Suppressor macrophage treated with lipopolysaccharide for 4 hours (primary cell): ENCODE measurements around the gene SNRNP25.
"Not testable (repeated sequence)": the region's sequence is repeated elsewhere in the genome, so short reads cannot be mapped to it uniquely, and the experiment has no call there.

Experiments used
- DNase-seq: peaks from one replicate; pipeline ENCODE4 v3.0.0-alpha.2; 2020

SNRNP25 gene

DNA sequence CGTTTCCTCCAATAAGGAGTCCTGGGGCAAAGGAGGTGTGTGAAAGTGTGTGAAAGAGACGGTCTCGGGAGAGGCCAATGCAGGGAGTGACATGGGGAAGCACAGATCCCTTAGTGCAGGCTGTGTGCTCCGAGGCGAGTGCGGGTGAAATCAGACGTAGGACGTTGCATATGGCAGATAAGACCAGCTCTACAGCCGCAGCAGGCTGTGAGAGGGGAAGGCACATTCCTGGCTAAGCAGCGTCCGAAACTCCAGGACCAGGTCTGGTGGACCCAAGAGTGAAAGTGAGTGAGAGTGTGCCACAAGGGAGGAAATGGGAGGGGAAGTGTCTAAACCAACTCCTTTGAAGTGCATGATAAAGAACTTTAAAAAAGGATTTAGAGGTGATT is 11.6 kb upstream of the SNRNP25 start:
- no peak for DNase-seq

DNA sequence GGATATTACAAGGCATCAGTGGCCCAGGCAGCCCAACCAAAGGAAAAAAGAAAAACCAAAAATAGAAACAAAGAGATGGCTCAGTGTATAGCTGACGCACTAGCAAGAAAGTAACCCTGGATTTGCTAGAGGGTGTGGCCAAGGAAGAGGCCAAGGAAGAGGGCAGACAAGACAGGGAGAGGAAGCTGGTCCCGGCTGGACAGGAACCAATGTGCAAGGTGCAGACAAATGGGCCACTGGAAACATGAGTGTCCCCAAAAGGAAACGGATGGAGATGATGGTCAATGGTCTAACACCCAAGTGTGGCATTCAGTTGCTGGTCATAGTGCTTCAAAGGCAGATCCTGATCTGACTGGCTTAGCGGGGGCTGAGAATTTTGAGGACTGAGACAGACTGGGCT is 10.9 kb upstream of the SNRNP25 start:
- DNase-seq, result no peak

DNA sequence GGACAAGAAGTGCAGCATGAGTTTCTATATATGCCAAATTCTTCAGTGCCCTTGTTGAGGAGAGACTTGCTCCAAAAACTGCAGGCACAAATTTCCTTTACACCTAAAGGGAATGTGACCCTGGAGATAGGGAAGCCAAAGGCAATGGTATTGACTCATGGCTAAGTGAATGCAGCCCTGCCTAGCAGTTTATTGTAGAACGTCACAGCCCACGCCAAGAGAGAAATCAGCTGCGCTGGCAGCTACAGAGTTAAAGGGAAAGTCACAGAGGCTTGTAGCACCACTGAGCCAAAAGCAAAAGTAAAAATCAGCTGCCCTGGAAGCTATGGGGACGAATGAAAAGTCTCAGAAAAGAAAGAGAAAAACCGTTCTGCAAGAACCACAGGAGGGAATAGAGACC is 10.3 kb upstream of the SNRNP25 start:
- DNase-seq, result no peak

DNA sequence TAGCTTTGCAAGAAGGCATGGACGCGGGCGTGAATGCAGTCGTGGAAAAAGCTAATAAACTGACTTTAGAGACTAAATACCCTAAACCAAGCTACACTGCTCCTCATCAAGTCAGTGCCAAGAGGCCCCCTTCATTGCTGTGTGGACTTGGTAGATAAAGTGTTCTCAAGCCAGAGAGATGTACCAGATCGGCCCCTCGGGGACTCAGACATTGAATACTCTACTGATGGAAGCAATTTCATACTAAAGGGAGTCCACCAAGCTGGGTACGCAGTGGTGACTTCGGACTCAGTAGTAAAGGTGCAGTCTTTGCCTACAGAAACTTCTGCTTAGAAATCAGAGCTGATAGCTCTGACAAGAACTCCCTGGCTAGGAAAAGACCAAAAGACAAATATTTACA is 9.0 kb upstream of the SNRNP25 start:
- no peak for DNase-seq

DNA sequence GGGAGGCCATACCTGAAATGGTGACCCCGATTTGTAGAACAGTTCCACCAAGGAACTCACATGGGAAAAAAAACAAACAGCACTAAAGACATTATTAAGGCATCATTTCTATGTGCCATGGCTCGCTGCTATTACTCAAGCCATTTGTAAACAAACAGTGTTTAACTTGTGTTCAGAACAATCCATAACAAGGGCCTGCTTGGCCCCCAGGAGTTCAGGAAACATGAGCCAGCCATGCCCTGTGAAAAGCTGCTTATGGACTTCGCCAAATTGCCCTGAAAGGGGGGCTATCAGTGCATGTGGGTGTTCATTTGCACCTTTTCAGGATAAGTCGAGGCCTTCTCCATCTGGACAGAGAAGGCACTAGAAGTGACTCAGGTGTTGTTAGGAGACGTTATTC is 8.2 kb upstream of the SNRNP25 start:
- no peak for DNase-seq

DNA sequence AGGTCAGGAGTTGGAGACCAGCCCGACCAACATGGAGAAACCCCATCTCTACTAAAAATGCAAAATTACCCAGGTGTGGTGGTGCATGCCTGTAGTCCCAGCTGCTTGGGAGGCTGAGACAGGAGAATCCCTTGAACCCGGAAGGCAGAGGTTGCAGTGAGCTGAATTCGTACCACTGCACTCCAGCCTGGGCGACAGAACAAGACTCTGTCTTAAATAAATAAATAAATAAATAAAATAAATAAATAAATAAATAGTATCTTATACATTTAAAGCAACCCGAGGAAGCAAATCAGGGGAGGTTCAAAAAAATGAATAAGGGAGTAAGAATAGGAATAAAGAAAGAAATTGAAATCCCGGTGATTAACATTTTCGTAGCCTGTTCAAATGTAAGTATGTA is 7.1 kb upstream of the SNRNP25 start:
- not testable (repeated sequence) for DNase-seq

DNA sequence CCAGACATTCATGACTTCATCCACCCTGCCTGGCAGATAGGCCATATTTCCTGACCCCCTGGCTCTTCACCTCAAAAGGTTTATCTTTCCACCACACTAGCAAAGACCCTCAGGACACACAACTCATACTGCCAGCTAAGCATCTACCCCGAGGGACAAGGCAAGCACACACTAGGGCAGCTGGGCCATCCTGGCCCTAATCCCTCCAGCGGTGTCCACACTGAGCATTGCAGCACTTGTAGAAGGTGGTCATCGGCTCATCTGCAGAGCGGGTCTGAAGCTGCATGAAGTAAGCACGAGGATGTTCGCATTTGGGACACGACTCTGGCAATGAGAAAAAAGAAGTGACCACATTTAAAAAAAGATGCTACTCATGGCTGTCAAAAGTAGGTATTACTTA is 6.4 kb upstream of the SNRNP25 start:
- no peak for DNase-seq

DNA sequence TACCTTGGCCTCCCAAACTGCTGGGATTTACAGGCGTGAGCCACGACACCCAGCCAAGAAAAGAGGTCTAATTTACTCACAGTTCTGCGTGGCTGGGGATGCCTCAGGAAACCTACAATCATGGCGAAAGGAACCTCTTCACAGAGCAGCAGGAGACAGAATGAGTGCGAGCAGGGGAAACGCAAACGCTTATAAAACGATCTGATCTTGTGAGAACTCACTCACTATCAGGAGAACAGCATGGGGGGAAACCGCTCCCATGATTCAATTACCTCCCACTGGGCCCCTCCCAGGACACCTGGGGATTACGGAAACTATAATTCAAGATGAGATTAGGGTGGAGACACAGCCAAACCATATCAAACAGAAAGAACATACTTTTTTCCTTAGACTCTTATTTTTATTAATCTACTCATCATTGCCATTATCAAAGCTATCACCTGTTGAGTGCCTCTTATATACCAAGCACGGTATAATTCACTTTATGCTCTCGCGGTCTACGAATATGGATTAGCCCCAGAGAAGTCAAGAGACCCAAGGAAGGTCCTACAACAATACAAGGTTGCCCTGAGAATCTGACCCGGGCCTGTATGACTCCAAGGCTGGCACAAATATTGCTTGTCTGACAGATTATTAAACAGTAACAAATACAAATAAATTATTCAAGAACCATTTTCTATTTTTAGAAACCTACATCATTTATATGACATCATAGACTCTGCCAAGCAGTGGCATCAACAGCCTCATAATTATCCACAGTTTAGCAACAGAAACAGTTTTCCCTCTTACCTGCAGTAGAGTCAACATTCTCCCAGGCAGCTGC is 2.6 kb upstream of the SNRNP25 start:
- no peak for DNase-seq

DNA sequence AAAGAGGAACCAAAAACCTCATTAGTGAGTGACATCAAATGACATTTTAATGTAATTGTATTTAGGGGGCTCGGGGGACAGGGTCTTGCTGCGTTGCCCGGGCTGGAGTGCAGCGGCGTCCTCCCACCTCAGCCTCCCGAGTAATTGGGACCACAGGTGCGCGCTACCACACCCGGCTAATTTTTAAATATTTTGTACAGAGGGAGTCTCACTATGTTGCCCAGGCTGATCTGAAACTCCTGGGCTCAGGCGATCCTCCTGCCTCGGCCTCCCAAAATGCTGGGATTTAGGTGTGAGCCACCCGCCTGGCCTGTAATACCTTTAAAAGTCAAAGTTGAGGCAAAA is 581 bp downstream of the SNRNP25 start:
- no peak for DNase-seq

DNA sequence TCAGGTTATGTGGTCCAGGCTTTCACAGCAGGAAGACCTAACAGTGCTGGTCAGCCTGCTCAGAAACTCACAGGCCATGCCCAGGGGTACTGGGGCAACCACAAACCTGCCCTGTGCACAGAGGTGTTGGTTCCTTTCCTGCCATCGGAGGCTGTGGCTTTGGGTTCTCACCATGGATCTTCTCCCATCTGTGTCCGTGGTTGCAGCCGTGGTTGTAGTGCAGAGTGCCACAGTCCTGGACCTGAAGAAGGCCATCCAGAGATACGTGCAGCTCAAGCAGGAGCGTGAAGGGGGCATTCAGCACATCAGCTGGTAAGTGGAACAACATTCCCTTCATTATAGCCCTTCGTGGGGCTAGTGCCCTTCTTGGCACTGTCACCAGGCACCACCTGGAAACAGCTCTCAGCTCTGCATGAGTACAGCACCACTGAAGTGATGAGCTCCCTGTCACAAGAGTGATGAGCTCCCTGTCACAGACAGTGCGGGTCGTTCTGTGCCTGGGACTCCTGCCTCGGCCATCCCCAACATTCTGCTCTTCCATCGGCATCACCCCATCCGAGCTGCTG is 2.0 kb downstream of the SNRNP25 start:
- no peak for DNase-seq

DNA sequence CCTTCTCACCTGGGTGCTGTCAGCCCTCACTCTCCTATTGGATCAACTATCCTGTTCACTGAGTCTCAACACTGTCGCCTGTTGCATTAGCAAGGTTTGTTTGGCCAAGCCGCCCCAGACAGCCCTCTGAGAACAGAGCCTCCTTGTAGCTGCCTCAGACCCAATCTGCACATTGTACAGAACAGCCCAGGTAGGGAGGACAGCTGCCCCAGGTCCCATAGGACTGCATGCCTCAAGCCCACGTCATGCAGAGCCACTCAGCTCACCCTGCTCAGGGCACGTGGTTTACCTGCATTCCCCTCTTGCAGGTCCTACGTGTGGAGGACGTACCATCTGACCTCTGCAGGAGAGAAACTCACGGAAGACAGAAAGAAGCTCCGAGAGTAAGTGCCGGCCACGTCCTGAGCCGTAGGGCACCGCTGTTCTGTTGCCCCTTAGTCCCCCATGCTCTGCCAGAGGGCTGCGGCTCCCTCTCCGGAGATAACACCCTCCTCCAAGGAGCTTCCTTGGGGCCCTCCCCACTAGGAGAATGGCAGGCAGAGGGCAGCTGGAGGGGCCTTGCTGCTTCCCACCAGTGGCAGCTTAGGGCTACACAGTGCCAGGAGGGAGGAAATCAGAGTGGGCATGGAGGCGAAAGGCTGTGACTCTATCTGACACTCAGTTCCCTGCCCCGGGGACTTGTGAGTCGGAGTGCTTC is 2.8 kb downstream of the SNRNP25 start:
- DNase-seq, result no peak

DNA sequence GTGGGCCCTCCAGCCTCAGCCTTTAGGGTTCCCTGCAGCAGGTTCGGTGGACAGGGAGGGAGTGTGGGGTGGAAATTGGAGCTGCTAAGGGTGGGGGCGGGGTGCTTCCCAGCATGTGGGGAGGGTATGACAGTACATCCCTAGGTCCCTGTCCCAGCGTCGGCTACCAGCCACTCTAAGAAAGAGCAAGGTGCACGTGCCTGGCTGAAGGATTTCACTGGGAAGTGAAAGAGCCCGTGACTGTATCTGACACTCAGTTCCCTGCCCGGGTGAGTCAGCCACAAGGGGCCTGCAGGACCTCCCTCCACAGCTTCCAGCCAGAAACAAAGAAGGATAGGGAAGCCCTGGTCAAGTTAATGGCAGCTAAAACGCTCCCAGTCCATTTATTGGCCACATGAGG is 4.1 kb downstream of the SNRNP25 start:
- DNase-seq, result peak; percentile 76

DNA sequence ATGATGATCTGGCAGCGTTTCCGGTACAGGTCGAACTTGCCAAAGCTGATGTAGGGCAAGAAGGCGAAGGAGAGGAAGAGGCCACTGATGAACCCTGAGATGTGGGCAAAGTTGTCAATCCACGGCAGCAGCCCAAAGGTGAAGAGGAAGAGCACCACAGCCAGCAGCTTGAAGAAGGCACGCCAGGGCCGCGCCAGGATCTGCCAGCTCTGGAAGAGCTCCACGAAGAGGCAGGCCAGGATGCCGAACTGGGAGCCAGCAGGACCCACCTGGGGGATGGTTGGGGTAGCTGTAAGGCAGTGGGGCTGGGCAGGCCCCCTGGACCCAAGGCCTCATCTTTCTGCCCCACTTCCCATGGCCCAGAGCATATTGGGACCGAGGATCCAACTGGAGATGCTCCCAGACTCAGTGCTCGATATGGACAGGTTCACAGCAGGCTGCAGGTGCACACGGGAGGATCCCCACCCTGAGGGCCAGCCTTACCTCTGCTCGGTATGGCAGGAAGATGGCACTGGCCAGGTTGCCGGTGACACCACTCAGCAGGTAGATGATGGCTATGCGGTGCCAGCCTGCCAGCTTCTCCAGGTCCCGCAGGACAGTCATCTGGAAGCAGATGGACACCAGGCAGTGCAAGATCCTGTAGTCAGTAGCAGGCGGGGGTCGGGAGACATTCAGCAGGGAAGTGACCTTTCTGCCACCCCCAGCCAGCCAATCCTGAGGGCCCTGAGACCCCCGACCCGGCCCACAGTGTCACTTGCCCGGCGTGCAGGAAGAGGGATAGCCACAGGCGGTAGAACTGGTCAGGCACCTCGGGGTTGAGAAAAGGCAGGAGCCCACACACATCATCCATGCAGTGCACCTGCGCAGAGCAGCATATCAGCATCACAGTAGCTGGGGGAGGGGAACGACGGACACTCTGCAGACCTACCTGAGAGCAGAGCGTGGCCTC is 5.1 kb downstream of the SNRNP25 start:
- DNase-seq, result no peak

DNA sequence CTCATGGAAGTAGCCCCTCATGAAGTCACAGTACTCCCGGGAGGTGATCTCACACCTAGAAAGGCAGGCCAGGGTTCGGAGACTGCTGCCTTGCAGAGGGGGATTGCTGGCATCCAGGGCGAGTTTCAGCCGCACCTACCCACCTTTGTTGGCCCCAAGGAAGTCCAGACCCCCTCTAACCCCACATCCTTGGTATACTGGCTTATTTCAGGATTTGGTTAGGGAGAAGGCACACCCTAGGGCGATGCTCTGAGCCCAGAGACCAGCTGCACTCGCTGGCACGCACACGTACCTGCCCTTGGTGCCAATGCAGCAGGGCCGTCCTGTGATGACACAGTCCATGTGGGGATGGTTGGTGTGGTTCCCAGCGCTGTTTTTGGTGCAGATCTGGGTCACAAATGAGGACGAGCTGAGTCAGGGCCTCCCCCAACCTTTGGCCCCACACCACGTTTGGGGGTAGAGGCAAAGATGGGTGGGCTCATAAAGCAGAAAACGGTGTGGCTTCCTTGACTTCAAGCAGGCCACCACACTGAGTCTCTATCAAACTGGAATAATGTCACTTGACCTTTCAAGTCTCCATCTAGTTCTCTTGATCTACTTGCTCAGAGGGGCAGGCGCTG is 5.9 kb downstream of the SNRNP25 start:
- DNase-seq, result no peak

DNA sequence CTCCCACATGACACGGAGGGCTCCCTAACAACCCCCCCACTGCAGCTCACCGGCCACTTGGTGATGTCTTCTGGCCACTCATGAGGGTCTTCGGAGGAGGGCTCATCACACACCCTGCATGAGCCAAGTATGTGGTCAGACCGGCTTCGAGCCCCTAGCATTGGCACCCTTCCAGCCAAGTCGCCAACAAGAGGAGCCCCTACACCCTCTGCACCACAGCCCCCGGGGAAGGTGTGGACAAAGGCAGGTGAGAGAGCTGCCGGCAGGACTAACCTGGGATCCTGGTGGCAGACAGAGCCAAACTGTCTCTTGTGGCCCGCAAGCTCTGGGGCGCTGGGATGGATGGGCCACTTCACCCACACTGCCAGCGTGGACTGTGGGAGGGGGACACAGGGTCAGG is 6.5 kb downstream of the SNRNP25 start:
- DNase-seq, result no peak

DNA sequence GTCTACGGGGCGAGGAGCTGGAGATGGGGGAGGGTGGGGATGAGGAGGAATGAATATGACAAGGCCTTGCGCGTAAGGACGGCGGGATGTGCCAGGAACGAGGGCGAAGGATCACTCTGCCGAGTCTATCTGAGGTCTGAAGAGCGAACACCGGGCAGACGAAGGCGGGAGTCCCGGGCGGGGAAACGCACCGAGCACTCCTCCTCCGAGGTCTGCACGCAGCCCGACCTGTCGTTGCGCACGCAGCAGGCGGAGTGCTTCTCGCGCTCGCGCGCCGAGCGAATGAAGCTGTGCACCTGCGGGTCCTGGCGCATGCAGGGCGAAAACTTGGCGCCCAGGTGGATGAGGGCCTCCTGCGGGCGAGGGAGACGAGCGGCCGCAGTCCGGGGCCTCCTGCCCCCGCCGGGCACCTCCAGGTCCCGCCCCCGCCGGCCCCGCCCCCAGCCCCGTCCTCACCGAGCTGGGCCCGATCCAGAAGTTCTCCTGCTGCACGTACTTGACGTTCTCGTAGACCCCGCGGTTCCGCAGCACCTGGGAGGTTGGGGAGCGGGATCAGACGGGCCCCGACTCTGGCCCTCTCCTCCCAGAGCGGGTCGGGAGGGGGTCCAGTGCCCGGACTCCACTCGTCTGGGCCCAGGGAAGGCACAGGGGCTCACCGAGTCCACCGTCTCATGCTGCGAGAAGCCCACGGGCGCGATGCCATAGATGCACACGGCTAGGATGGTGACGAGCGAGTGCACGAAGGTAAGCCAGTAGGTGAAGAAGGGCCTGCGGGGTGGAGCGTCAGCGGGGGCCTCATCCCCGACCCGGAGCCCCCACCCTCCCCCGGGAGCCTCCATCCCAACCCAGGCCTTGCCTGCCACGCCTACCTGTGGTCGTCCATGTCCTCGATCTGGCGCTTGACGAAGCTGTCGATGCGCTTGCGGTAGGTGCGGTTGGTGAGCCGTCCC is 7.6 kb downstream of the SNRNP25 start:
- DNase-seq, result no peak

DNA sequence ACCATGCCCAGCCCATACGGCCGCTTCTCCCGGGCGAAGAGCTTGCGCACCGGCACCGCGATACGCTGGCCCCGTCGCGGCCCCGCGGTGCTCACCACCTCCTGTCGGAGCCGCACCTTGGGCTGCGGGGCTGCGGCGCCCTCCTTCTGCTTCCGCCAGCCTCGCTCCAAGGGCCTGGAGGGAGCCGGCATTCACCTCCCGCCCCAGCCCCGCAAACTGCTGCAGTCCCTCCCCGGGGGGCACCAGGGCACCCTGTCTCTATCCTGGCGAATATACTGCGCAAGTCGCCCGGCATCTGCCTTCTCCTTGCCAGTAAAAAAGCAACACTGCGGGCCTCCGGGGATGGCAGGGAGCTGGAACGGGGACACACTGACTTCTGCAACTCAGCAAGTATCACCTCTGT is 8.3 kb downstream of the SNRNP25 start:
- no peak for DNase-seq

DNA sequence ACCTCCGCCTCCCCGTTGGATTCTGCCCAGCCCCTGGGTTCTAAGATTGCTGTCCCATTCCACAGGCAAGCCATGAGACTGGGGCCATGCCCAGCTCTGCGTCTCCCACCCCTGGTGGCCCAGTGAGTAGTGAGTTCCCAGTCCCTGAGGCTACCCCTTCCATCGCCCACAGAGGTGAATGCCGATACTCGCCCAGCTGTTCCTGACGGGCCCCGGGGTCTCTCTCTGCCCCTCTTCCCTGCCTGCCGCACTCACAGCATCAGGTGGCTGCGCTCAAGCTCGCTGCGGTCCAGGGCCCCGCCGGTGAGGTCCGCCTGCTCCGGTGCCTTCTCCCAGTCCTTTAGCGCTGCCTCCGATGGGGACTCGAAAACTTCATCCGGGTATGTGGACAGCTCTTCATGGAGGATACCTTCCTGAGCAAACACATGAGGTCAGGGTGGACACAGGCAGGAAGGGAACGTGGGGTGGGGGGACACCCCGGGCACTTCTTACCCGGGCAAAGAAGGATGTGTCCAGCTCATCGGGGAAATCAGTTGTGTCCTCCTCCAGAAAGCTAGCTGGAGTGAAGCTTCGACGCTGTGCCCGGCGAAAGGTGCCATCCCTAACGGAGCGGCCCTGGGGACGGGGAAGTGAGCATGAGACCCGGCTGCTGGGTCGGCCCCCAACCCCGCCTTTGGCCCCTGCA is 8.8 kb downstream of the SNRNP25 start:
- DNase-seq, result no peak

DNA sequence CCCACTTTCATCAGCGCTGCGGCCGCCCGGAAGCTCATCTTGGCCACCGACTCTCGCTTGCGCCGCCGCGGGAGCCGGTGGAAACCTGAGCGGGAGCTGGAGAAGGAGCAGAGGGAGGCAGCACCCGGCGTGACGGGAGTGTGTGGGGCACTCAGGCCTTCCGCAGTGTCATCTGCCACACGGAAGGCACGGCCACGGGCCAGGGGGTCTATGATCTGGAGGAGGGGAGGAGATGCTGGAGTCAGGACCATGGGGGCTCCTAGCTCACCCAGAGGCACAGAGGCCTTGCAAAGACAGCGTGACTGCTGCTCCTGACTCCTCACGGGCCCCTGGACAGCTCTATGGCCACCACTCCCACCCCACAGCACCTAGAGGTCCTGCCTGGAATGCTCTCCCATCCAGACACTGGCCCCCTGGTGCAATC is 9.4 kb downstream of the SNRNP25 start:
- no peak for DNase-seq

DNA sequence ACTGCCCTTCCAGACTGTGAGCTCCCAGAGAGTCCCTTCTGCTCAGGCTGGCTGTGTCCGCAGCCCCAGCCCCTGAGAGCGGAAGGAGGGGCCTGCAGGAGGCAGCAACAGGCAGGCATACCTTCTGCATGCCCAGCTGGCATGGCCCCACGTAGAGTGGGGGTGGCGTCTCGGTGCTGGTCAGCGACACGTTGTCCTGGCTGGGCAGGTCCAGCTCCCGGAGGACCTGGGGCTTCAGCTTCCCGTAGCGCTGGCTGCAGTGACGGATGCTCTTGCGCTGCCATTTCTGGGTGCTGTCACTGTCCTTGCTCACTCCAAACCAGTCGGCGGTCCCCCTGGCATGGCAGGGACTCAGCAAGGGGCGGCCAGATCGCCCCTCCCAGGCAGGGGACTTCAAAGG is 9.8 kb downstream of the SNRNP25 start:
- DNase-seq, result no peak
